ENCODE results near the gene ITGB4.

The ITGB4 gene

GRCh38 chr17:75698659-75699058 lies 22.6 kb upstream of the ITGB4 start:
- no peak for DNase-seq

GRCh38 chr17:75701288-75701687 lies 20.0 kb upstream of the ITGB4 start:
- no peak for DNase-seq

- DNase-seq: no peak
These were observed 18.1 kb upstream of the ITGB4 start for GRCh38 chr17:75703191-75703590.

- no peak for DNase-seq
These were observed 17.7 kb upstream of the ITGB4 start for GRCh38 chr17:75703591-75703990.

- no peak for DNase-seq
These were observed 16.0 kb upstream of the ITGB4 start for GRCh38 chr17:75704963-75705875.

GRCh38 chr17:75706042-75706728 lies 15.1 kb upstream of the ITGB4 start:
- DNase-seq: no peak

GRCh38 chr17:75707079-75707571 lies 14.1 kb upstream of the ITGB4 start:
- DNase-seq: no peak

GRCh38 chr17:75712446-75712845 lies 8.8 kb upstream of the ITGB4 start:
- DNase-seq: peak; percentile 50

- DNase-seq: no peak
These were observed 1.5 kb upstream of the ITGB4 start for GRCh38 chr17:75719732-75720131.

GRCh38 chr17:75721463-75722011 lies 278 bp downstream of the ITGB4 start:
- DNase-seq: no peak

GRCh38 chr17:75722076-75722475 lies 817 bp downstream of the ITGB4 start:
- DNase-seq: no peak

GRCh38 chr17:75722542-75723095 lies 1.4 kb downstream of the ITGB4 start:
- DNase-seq: no peak

GRCh38 chr17:75723171-75723930 lies 2.1 kb downstream of the ITGB4 start:
- DNase-seq: no peak

GRCh38 chr17:75724016-75725003 lies 3.1 kb downstream of the ITGB4 start:
- peak; percentile 6 for DNase-seq

- no peak for DNase-seq
These were observed 4.2 kb downstream of the ITGB4 start for GRCh38 chr17:75725504-75725903.

- no peak for DNase-seq
These were observed 6.1 kb downstream of the ITGB4 start for GRCh38 chr17:75727391-75727790.

- no peak for DNase-seq
These were observed 8.1 kb downstream of the ITGB4 start for GRCh38 chr17:75729351-75729750.

- DNase-seq: no peak
These were observed 8.8 kb downstream of the ITGB4 start for GRCh38 chr17:75730065-75730464.

GRCh38 chr17:75731086-75731715 lies 9.9 kb downstream of the ITGB4 start:
- no peak for DNase-seq

- no peak for DNase-seq
These were observed 10.6 kb downstream of the ITGB4 start for GRCh38 chr17:75731716-75732498.

Measured in MV-4-11 (cell line).